HG03469 (cell line): ENCODE data around the gene TUBA1C.
"Not testable (repeated sequence)": the region's sequence is repeated elsewhere in the genome, so short reads cannot be mapped to it uniquely, and the experiment has no call there.

Source experiments
- ATAC-seq: cut with Tn5 transposase; IDR thresholded peaks from one replicate; pipeline ENCODE4 v1.9.1; 2021; ENCODE audit warnings: mild to moderate bottlenecking, moderate library complexity, moderate number of reproducible peaks; ENCODE audit not compliant: unreplicated experiment

TUBA1C gene

DNA sequence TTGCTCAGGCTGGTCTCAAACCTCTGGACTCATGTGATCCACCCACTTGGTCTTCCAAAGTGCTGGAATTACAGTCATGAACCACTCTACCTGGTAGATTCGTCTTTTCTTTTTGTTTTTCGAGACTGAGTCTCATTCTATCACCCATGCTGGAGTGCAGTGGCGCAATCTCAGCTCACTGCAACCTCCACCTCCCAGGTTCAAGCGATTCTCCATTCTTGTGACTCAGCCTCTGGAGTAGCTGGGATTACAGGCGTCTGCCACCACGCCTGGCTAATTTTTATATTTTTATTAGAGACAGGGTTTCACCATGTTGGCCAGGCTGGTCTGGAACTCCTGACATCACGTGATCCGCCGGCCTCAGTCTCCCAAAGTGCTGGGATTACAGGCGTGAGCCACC is 9.4 kb upstream of the TUBA1C start:
- not testable (repeated sequence) for ATAC-seq

- ATAC-seq = no peak
These were observed 8.8 kb upstream of the TUBA1C start for GRCh38 chr12:49255857-49256637.

DNA sequence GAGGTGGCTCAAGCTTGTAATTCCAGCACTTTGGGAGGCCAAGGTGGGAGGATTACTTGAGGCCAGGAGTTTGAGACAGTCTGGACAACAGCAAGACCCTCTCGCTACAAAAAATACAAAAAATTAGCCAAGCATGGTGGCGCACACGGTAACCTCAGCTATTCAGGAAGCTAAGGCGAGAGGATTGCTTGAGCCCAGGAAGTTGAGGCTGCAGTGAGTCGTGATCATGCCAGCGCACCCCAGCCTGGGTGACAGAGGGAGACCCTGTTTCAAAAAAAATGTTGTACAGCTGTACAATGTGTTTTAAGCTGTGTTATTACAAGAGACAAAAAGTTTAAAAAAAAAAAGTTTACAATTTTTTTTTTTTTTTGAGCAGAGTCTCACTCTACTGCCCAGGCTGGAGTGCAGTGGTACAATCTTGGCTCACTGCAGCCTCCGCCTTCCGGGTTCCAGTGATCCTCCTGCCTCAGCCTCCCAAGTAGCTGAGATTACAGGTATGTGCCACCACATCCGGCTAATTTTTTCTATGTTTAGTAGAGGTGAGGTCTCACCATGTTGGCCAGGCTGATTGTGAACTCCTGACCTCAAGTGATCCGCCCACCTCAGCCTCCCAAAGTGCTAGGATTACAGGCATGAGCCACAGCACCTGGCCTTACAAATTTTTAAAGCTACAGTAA is 7.2 kb upstream of the TUBA1C start:
- not testable (repeated sequence) for ATAC-seq

- no peak for ATAC-seq
These were observed 5.4 kb upstream of the TUBA1C start for GRCh38 chr12:49259452-49259851.

- ATAC-seq = no peak
These were observed 4.7 kb upstream of the TUBA1C start for GRCh38 chr12:49260166-49260565.

DNA sequence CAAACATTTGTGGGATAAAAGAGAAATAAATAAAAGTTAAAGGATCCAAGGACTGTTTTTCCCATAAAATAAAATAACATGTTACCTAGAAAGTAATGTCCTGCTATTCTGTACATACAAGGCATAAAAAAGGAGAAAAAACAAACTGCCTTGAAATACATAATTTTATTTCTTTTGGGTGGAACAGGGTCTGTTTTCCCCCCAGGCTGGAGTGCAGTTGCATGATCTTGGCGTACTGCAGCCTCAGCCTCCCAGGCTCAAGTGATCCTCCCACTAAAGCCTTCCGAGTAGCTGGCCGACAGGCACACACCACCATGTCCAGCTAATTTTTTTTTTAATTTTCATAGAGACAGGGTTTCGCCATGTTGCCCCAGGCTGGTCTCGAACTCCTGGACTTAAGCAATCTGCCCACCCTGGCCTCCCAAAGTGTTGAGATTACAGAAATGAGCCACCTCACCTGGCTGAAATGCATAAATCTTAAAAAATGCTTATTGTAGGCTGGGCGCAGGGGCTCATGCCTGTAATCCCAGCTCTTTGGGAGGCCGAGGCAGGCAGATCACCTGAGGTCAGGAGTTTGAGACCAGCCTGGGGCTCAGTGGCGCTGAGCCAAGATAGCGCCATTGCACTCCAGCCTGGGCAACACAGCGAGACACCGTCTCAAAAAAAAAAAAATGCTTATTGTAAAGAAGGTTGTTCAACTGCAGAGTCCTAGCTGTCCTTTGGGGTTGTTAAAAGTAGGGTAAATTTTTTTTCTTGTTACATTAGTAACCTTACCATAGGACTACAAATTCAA is 4.1 kb upstream of the TUBA1C start:
- ATAC-seq = no peak

GRCh38 chr12:49261721-49262120 is 3.2 kb upstream of the TUBA1C start:
- no peak for ATAC-seq

- ATAC-seq = no peak
These were observed 1.5 kb upstream of the TUBA1C start for GRCh38 chr12:49263400-49263763.

DNA sequence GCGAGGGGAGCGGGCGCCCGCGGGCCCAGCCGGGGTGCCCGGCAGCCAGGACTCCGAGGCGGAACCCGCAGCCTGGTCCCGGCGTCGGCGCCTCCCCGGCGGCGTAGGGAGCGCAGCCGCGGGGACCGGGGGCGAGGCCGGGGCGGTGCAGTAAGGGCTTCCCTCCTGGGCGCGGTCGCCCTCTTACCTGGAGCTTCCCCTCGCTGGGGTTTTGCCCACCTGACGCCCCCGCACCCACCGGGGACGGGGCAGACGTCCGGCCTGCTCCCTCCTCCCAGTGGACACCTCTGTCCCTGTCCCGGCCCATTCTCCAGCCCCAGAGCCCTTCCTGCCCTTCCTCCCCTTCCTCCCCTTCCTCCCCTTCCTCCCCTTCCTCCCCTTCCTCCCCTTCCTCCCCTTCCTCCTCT is 413 bp upstream of the TUBA1C start:
- peak; percentile 12 for ATAC-seq

DNA sequence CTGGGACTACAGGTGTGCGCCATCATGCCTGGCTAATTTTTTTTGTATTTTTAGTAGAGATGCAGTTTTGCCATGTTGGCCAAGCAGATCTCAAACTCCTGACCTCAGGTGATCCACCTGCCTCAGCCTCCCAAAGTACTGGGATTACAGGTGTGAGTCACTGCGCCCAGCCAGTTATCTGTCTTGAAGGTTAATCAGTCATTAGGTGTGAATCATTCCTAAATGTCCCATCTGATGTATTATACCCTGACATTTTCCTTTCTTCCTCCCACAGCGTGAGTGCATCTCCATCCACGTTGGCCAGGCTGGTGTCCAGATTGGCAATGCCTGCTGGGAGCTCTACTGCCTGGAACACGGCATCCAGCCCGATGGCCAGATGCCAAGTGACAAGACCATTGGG is 4.3 kb downstream of the TUBA1C start:
- not testable (repeated sequence) for ATAC-seq

DNA sequence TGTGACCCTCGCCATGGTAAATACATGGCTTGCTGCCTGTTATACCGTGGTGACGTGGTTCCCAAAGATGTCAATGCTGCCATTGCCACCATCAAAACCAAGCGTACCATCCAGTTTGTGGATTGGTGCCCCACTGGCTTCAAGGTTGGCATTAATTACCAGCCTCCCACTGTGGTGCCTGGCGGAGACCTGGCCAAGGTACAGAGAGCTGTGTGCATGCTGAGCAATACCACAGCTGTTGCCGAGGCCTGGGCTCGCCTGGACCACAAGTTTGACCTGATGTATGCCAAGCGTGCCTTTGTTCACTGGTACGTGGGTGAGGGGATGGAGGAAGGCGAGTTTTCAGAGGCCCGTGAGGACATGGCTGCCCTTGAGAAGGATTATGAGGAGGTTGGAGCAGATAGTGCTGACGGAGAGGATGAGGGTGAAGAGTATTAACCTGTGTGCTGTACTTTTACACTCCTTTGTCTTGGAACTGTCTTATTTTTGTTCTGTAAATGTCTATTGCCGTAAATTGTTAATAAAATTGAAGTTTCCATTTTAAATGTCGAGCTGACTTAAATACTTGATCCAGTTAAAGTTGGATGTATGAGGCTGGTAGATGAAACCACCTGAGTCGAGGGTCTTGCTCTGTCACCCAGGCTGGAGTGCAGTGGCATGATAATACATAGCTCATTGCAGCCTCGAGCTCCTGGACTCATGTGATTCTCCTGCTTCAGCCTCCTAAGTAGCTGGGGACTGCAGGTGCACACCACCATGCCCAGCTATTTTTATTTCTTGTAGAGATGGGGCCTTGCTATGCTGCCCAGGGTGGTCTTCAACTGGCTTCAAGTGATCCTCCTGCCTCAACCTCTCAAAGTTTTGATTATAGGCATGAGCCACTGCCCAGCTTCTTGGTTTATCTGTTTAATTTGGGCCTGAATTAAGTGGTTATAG is 8.2 kb downstream of the TUBA1C start:
- no peak for ATAC-seq

- no peak for ATAC-seq
These were observed 9.0 kb downstream of the TUBA1C start for GRCh38 chr12:49273726-49274395.

DNA sequence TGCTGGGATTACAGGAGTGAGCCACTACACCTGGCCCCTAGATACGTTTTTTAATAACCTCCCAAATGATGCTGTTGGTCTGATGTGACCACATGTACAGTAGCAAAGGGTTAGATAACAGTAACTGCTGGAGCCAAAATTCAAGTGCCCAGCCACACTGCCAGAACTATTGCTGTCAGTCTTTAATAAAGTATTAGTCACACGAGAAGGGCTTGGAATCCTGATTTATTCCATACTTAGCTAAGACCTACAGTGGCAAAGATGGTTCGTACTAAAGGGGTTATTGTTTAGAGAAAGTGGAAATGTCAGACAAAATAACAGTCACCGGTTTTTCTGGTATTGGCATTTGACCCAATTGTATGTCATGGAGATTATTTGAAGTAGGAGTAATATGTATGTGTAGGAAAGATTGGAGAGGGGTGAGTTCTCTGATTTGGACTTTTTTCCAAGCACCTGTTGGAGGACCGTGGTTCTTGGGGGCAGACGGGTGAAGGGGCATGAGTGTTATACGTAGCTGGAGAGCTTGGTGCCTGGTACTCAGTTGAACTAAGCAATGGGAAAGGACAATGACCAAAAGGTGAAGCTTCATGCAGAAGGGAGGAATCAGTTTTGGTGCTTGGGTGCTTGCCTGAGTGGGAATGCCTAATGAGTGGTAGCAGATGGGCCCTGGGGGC is 9.7 kb downstream of the TUBA1C start:
- ATAC-seq = no peak

GRCh38 chr12:49276304-49277290 is 11.7 kb downstream of the TUBA1C start:
- no peak for ATAC-seq

DNA sequence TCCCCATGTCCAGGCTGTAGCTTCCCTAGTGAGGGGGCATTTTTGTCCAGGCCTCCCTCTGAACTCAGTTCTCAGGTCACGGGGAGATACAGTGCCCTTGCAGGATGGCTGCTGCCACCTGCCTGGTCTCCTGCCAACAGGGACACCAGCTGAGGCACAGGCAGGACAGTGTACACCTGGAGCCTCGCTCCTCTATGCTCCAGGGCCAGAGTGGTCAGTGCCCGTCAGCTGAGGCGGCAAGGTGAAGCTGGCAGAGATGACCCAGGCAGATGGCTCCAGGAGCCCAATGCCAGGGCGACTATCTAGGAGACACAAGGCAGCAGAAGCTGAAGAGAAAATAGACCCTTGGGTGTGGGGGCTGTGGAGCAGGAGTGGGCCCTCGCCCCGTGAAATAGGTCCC is 12.6 kb downstream of the TUBA1C start:
- ATAC-seq = no peak

- ATAC-seq = no peak
These were observed 14.9 kb downstream of the TUBA1C start for GRCh38 chr12:49279706-49280159.

DNA sequence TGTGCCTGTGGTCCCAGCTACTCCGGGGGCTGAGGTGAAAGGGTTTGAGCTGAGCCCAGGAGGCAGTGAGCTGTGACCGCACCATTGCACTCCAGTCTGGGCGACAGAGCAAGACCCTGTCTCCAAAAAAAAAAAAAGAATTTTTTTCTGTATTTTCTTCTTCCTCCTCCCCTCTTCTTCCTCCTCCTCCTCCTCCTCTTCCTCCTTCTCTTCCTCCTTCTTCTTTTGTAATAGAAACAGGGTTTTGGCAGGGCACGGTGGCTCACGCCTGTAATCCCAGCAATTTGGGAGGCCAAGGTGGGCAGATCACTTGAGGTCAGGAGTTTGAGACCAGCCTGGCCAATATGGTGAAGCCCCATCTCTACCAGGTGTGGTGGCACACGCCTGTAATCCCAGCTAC is 15.7 kb downstream of the TUBA1C start:
- ATAC-seq = not testable (repeated sequence)

DNA sequence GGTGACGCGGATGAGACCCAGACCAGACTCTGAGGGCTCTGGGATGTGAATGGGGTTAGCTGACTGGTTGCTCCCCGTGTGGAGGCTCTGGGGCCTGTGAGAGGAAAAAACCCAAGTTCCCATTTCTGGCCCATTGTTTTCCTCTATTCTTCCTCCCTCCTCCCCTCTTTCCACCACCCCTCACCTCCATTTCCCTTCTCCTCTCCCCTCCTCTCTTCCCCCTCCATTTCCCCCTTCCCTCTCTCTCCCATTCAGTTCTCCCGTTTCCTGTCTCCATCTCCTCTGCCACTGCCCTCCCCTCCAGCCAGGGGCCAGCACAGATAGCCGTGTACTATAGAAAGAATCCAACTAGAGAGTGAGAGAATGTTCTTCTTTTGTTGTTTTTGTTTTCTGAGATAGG is 17.4 kb downstream of the TUBA1C start:
- no peak for ATAC-seq
